HUDEP-2 (cell line): ENCODE results near the gene SH3BP5.
A peak's percentile ranks its signal among the peaks of the same experiment; 100 is the strongest.
"Not testable (repeated sequence)": the region's sequence is repeated elsewhere in the genome, so short reads cannot be mapped to it uniquely, and the experiment has no call there.

ENCODE experiments used
- DNase-seq, 76 experiments: peaks; one replicate each; lab custom pipeline; 2025; ENCODE audit not compliant: unreplicated experiment in 76 of 76; lab: John Stamatoyannopoulos, UW

The SH3BP5 gene

GRCh38 chr3:15332405-15333098, at the start of gene SH3BP5:
Gene SH3BP5, minus strand, starts transcription at chr3:15332586. Its CDS starts 178 bp downstream, at chr3:15332408.
- peak in 34 of 76 experiments; percentile 3 to 52 (median 22) for DNase-seq

GRCh38 chr3:15380980-15381890, 48.8 kb upstream of the SH3BP5 start:
- peak in 19 of 76 experiments; percentile 2 to 59 (median 16) for DNase-seq

- peak in 73 of 76 experiments; percentile 14 to 94 (median 84) for DNase-seq
Observed at GRCh38 chr3:15377961-15378791, 45.8 kb upstream of the SH3BP5 start.

- DNase-seq: no peak
Observed at GRCh38 chr3:15375461-15376000, 43.1 kb upstream of the SH3BP5 start.

- DNase-seq: no peak
Observed at GRCh38 chr3:15372918-15373317, 40.5 kb upstream of the SH3BP5 start.

GRCh38 chr3:15368561-15369135, 36.3 kb upstream of the SH3BP5 start:
- DNase-seq: no peak

GRCh38 chr3:15367059-15367458, 34.7 kb upstream of the SH3BP5 start:
- no peak for DNase-seq

- DNase-seq: not testable (repeated sequence)
Observed at GRCh38 chr3:15364078-15364477, 31.7 kb upstream of the SH3BP5 start.

- DNase-seq: no peak
Observed at GRCh38 chr3:15361494-15362214, 29.3 kb upstream of the SH3BP5 start.

GRCh38 chr3:15360788-15361493, 28.6 kb upstream of the SH3BP5 start:
- DNase-seq: no peak

GRCh38 chr3:15359677-15360397, 27.5 kb upstream of the SH3BP5 start:
- no peak for DNase-seq

- DNase-seq: not testable (repeated sequence)
Observed at GRCh38 chr3:15356651-15357061, 24.3 kb upstream of the SH3BP5 start.

GRCh38 chr3:15356176-15356575, 23.8 kb upstream of the SH3BP5 start:
- DNase-seq: no peak

- DNase-seq: no peak
Observed at GRCh38 chr3:15355086-15355485, 22.7 kb upstream of the SH3BP5 start.

GRCh38 chr3:15354485-15354884, 22.1 kb upstream of the SH3BP5 start:
- DNase-seq: no peak

- DNase-seq: no peak
Observed at GRCh38 chr3:15350141-15350540, 17.8 kb upstream of the SH3BP5 start.

GRCh38 chr3:15349438-15349837, 17.1 kb upstream of the SH3BP5 start:
- DNase-seq: not testable (repeated sequence)

GRCh38 chr3:15348246-15348645, 15.9 kb upstream of the SH3BP5 start:
- no peak for DNase-seq
